ENCODE results near the gene MLLT3.

GRCh38 chr9:20491612-20492011, 130.7 kb downstream of the MLLT3 start:
- TF ChIP-seq CTCF (IDR thresholded peaks at IDR 0.05 in 4 of 5, conservative IDR thresholded peaks at IDR 0.05 in 1 of 5) (no peak), POLR2A (IDR thresholded peaks at IDR 0.05) (no peak)
